Neural progenitor cell (in vitro differentiated cells): ENCODE measurements around the gene MACROH2A1.

Experiments
- EZH2 ChIP-seq: fragments of 200-600 bp; sonication (generic); IDR thresholded peaks from 2 replicates; pipeline ENCODE4 v1.6.1; 2017; ENCODE audit warnings: antibody characterized with exemption, mild to moderate bottlenecking, moderate library complexity
- TF ChIP-seq, protein P1 (sequence below): fragments of 200-600 bp; sonication (generic); IDR thresholded peaks from 2 replicates; pipeline ENCODE4 v1.5.1; 2017; ENCODE audit warnings: antibody characterized with exemption, mild to moderate bottlenecking

DNA sequence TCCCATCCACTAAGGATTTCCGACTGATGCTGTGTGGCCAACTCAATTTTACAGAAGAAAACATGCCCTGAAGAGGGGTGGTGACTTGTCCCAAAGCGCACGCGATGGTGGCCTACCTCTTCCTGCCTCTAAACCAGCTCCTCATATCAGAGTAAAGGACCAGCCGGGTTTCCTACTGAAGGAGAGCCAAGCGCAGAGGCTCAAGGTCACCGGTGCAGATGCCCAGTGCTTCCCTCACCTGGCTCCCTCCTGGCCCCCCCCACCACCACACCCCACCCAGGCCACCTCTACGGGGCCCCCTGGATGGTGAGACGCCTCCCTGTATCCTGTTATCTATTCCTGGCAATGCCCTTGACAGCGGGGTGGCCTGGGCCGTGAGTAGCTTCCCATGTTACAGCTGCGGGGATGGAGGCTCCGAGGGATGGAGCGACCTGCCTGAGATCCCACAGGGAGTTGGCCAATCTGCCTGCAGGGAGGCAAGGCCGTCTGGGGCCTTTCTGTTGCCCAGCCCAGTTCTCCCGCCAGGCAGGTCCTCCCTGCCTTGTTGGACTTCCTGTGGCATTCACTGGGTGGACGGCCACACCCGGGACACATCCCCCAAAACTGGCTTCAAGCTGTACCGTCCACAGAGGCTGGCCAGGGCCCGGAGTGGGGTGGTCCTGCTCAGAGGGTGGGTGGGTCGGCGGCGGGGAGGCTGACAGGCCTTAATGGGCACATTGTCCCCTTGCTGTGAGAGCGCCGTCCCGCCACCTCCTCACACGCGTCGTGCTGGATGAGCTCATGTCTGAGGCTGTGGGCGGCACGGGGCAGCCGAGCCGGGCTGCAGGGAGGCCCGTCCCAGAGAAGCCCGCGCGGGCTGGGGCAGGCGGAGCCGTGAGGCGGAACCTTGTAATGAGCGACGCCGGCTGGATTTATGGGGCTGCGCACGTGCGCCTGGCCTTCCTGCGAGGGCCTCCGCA, 72.5 kb downstream of the MACROH2A1 start:
- no peak for TF ChIP-seq EZH2
- TF ChIP-seq, protein P1, sequence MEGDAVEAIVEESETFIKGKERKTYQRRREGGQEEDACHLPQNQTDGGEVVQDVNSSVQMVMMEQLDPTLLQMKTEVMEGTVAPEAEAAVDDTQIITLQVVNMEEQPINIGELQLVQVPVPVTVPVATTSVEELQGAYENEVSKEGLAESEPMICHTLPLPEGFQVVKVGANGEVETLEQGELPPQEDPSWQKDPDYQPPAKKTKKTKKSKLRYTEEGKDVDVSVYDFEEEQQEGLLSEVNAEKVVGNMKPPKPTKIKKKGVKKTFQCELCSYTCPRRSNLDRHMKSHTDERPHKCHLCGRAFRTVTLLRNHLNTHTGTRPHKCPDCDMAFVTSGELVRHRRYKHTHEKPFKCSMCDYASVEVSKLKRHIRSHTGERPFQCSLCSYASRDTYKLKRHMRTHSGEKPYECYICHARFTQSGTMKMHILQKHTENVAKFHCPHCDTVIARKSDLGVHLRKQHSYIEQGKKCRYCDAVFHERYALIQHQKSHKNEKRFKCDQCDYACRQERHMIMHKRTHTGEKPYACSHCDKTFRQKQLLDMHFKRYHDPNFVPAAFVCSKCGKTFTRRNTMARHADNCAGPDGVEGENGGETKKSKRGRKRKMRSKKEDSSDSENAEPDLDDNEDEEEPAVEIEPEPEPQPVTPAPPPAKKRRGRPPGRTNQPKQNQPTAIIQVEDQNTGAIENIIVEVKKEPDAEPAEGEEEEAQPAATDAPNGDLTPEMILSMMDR = no peak
